Activated CD8-positive, alpha-beta memory T cell treated with anti-CD3 and anti-CD28 coated beads for 1 hour (primary cell): ENCODE results near the gene TNXB.
"Not testable (repeated sequence)": the region's sequence is repeated elsewhere in the genome, so short reads cannot be mapped to it uniquely, and the experiment has no call there.

Experiments
- DNase-seq, 2 donors: peaks; one replicate each; pipeline ENCODE4 v3.0.0-alpha.2; 2020; ENCODE audit warnings: low read depth in 1 of 2; ENCODE audit errors: extremely low read depth in 1 of 2

The TNXB gene

DNA sequence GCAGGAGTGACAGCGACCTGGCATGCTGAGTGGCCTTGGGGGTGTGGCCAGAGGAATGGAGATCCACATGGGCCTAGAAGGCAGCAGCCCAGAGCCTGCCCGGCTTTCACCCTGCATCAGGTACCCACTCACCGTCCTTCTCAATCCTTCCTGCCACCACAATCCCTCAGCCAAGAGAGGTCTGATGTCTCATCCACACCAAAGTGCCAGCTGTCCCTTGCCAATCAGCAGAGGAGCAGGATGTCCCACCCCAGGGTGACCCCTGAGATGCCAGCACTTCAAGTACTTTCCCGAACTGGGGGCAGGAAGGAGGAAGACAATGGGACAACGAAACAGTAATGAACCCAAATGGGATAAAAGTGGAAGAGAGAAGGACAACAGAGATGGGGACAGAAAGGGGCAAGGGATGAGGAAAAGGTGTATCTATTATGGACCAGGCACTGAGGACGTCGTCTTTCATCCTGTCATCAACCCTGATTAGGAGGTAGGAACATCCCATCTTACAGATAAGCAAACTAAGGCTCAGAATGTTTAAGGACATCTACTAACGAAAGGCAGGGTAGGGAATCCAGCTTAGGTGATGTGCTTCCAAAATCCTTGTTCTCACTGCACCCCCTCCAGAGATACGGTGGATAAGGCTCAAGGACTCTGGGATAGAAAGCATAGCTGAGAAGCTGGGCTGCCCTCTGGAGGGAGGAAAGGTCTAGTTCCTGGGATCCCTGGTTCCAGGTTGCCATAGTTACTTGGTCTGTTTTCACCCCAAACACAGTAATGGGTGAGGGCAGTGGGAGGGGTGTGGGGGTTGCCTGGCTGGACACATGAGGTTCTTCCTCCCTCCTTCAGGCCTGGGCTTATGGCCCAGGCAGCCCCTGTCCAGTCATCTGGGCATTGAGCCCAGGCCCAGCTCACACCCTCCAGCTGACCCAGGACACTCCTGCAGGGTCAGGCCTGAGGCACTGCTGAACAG lies 4.5 kb upstream of the TNXB start:
- no peak for DNase-seq

DNA sequence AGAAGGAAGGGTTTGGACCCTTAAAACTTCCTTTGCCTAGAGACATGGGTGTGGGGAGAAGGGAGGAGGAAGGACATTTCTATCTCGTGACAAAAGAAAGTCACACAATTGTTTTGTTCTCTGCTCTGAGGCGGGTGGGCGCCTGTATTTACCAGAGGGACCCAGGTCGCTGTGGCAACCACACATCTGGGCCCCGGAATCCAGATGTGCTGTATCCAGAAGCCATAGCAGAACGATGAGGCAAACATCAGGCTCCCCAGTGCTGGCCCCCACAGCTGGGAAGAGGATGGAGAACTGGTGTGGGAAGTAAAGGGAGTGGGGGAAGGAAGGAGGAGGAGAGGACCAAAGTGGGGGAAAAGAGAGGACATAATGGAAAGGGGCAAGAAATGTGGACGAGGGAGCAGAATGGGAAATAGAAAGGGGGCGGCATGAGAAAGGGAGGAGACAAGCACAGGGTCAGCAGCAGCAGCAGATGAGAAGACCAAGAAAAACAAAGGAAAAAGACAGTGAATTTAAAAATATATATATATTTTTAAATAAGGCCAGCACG lies 3.4 kb upstream of the TNXB start:
- no peak for DNase-seq

DNA sequence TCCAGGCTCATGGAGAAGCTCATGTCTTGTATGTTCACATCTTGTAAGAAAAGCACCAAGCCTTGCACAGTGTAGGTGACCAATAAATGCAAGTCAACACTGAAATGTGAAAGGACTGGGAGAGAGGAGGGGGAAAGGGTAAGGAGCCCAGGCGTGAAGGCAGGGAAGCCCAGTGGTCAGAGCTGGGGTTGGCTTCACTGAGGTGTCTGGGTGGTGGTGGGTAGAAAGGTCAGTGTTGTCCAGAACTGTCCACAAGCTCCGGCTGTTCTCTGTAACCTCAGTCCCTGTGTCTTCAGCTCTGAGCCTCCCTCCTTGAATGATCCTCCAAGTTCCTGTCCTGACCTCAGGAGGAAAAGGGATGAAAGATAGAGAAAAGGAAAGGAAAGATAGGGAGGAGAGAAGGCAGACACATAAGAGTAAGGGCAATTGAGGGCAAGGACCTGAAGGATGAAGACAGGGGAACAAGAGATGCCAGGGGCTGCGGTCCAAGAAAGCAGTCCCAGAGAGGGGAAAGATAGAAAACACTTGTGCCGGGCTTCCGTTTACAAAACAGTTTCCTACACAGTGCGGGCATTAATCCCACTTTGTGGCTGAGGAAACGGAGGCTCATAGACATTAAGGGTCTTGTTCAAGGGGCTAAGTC lies 2.4 kb upstream of the TNXB start:
- no peak for DNase-seq

DNA sequence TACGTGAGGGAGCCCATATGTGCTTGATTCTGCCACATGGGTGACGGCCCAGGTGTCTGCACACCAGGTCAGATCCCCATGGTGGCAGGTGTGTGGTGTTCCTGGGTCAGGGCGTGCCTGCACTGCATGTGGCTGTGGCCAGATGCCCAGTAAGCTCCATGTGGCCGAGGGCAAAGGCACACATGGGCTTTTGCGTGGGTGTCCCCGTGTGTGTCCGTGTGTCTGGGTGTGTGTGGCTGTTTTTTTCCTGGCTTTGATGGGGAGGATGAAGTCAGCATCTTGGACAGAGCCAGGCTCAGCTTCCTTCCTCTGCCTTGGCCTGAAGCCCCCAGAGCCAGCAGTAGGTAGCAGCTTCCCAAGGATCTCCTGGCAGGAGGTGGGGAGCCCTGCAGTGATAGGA lies 1.5 kb upstream of the TNXB start:
- no peak for DNase-seq

DNA sequence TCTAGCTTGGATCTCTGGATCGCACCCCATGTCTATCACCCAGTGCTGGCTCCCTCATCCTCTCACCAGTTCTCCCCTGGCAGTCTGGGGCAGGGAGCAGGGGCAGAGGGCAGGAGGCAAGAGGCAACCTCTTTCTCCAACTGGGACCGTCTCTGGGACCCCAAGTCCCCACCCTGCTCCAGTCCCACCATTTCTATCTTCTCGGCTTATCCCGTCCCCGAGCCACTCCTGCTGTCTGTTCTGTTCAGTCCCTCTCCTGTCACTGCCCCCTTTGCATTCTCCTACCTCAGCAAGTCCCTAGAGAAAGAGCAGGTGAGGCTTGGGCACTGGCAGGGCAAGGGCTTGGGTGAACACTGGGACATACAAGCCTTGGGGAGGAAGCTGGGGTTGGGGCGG lies 625 bp upstream of the TNXB start:
- no peak for DNase-seq

DNA sequence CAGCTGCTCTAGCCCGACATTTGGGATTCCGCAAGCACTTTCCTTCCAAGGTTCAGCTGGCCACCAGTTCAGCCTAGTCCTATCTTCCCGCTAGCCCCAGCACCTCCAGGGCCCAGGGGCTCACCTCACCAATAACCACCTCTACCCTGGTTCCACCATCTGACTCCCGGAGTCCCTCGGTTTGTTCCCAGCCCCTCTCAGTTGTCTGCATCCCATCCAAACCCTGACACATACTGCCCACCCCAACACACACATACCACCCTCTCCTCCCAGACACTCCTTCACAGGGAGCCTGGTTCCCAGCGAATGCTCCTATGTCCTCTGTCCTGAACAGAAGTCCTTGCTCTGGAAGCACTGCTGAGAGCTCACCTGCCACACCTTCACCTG lies 418 bp downstream of the TNXB start:
- no peak for DNase-seq

DNA sequence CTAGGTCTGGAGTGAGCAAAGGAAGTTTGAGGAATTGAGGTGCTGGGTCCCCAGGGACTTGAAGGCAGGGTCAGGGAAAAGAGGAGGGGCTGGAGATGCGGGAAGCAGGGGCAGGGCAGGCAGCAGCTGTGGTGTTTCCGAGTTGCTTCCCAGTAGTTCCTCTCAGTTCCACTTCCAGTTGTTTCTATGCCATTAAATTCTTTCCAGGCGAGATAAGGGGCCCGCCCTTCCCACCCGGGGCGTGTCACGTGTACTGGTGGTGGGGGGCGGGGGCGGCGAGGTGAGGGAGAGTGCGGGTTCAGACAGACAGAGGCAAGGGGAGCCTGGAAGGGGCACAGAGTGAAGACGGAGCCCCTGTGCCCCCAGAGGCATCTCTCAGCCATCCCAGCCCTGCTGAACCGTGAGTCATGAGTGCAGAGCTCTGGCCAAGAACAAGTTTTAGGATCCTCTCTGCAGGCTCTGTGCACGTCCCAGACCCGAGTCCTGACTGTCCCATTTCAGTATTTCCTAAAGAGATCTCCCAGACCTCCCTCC lies 977 bp downstream of the TNXB start:
- DNase-seq = no peak

DNA sequence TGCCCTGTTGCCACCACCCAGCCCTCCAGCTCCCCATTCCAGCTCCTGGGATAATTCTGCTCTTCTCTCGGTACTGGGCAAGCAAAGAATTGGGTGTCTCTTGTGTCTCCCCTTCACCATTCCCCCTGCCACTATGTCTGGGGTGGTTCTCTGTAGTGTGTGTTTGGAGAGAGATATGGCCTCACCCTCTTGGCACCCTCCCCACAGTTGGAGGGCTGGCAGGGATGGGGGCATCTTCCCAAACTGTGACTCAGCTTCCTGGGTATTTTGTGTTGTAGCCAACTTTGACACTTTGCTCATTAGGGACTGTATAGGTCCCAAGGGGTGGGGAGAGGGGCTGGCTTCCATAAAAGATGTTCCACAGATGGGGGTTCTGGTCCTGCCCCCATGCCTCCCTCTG lies 1.7 kb downstream of the TNXB start:
- no peak for DNase-seq

DNA sequence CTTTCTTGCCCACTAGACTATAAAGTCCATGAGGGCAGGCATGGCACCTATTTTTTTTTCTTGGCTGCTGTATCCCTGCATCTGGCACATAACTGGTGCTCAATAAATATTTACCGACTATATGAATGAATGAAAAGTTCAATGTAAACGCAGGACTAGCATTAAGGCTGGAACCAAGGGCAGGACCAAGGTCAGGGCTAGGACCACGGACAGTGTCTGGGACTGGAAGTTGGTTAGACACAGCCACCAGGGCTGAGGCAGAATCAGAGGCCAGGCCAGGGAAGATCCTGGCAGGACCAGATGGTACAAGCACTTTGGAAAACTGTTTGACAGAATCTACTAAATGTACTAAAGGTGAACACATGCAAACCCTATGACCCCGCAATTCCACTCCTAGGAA lies 3.7 kb downstream of the TNXB start:
- no peak for DNase-seq

DNA sequence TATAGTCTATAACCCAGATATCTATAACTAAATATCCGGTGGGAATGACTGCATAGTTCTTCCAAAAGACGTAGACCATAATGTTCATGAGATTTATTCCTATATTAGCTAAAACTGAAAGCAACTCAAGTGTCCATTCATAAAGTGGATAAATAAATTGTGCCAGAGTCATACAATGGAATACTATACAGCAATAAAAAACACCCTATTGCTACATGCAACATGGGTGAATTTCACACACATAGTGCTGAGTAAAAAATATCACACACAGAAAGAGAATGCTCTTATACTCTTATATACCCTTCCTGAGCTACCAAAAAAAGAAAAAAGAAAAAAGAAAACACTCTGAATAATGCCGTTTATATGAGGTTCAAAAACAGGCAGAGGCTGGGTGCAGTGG lies 6.9 kb downstream of the TNXB start:
- no peak for DNase-seq

DNA sequence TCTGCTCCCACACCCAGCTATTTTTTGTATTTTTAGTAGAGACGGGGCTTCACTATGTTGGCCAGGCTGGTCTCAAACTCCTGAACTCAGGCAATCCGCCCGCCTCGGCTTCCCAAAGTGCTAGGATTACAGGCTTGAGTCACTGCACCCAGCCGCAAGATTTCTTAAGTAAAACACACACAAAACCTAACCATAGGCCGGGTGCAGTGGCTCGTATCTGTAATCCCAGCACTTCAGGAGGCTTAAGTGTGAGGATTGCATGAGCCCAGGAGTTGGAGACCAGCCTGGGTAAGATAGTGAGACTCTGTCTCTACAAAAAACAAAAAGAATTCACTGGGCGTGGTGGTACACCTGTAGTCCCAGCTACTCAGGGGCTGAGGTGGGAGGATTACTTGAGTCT lies 8.9 kb downstream of the TNXB start:
- not testable (repeated sequence) for DNase-seq

DNA sequence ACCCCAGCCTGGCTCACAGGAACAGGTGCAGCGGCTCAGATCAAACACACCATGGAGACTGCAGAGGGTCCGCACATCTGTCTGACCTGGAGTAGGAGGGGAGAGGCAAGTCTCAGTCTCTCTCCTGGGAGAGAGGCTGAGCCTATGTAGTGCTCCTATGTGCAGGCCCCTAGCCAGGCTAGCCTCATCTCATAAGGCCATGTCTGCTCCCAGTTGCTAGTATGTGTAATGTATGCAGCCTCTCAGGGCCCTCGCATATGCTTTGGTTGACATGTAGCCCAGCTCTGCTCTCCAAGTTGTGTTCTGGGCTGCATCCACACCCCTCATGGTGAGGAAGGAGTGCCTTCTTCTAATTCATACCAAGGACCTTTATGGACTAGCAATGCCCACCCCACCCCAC lies 11.8 kb downstream of the TNXB start:
- DNase-seq = no peak

DNA sequence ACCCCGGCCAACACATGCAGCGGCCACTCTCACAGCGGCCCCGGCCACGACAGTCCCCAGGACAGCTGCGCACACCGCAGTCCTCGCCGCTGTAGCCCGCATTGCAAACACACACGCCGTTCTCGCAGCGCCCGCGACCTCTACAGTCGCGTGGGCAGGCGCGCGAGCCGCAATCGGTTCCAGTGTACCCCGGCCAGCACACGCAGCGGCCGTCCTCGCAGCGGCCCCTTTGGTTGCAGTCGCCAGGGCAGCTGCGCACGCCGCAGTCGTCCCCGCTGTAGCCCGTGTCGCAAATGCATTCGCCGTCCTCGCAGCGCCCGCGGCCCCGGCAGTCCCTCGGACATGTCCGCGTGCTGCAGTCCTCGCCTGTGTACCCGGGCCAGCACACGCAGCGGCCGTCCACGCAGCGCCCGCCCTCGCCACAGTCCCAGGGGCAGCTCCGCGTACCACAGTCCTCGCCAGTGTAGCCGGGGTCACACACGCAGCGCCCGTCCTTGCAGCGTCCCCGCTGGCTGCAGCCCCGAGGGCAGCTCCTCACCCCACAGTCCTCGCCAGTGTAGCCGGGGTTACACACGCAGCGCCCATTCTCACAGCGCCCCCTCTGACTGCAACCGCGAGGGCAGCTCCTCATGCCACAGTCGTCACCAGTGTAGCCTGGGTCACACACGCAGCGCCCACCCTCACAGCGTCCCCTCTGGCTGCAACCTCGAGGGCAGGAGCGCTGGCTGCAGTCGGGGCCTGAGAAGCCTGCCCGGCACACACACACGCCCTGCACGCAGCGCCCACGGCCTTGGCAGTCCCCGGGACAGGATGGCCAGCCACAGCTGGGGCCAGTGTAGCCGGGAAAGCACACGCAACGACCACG lies 12.5 kb downstream of the TNXB start:
- DNase-seq = no peak

DNA sequence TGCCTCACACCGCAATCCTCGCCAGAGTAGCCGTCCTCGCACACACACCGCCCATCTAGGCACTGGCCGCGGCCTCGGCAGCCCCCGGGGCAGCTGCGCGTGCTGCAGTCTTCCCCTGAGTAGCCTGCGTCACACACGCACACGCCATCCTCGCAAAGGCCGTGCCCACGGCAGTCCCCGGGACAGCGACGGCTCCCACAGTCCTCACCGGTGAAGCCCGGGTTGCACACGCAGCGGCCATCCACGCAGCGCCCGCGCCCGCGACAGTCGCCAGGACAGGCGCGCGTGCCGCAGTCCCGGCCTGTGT lies 13.1 kb downstream of the TNXB start:
- no peak for DNase-seq

DNA sequence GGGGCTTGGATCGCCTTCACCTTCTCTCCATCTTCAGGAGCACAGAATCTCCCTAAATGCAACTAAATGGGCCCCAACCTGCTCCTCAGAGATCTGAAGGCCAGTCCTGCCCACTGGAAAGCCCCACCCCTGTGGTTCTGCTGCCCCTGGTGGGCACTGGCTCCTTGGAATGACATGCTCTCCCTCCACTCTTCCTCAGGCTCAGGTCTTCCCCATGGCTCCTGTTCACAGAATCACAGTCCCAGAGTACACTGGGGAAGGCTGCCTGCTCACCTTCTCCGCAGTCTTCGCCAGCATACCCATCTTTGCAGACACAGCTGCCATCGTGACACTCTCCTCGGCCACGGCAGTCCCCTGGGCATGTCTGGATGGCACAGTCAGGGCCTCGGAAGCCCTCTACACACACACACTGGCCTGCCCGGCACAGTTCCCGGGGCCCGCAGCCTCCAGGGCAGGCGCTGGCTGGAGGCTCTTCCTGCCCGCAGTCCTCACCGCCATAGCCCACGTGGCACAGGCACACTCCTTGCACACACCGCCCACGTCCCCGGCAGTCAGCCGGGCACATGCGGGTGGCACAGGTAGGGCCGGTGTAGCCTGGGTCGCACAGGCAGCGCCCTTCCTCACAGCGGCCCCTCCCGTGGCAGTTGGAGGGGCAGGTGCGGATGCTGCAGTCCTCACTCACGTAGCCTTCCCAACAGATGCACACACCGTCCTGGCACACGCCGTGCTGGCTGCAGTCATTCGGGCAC lies 13.6 kb downstream of the TNXB start:
- no peak for DNase-seq

DNA sequence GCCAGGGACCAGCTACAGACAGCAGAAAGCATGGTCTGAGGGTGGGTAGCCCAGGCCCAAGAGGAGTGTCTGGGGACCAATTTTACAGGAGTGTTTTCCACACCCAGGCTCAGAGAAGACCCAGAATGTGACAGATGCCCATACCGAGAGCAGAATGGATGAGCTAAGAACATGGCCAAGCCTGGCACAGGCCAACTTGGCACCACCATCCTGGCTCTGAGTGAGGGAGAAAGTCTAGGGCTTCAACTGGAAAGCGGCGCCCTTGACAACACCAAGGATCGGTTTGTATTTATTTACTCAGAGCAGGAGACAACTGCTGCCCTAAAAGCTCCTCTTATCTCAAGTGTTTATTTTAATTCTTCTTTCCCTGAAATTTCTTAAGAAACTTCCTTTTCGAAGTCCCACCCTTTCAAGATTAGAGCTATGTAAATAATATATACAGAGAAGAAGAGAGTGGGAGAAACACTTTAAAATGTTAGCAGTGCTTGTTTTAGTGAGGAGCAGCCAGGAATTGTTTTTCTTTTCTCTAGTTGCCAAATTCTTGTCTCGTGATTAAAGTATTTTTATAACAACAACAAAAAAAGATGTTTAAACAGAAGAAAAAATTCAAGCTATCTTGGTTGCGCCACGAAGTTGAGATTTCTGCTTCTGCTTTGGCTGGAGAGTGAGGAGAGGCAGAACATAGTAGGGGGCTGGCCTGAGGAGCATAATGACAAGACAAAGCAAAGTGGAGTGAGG lies 16.2 kb downstream of the TNXB start:
- no peak for DNase-seq

DNA sequence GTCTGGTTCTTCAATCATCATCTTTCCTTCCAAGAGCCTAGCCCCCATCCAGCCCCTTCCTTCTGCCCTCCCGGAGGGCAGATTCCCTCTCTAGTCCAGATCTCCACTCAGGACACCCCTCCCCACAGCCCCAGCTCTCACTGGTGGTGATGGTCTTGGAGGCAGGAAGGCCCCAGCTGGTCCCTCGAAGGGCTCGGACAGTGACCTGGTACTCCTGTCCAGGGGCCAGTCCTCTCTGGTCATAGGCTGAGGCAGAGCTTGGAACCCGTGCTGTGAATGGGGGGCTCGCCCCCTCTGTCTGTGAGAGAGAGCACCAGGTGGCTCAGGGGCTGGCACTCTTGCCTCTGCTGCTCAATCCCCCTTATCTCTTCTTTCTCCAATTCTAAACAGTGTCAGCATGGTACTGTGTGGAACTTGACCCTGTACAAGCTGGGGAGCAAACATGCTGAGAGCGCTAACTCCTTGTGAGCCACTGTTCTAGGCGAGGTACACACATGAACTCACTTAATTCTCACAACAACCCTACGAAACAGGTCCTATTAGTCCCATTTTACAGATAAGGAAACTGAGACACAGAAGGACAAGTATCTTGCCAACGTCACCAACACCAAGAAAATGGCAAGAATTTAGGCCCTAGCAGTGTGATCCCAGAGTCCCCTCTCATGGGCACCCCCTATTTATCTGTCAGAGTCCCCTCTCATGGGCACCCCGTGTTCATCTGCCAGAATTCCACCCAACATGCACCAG lies 19.9 kb downstream of the TNXB start:
- no peak for DNase-seq

DNA sequence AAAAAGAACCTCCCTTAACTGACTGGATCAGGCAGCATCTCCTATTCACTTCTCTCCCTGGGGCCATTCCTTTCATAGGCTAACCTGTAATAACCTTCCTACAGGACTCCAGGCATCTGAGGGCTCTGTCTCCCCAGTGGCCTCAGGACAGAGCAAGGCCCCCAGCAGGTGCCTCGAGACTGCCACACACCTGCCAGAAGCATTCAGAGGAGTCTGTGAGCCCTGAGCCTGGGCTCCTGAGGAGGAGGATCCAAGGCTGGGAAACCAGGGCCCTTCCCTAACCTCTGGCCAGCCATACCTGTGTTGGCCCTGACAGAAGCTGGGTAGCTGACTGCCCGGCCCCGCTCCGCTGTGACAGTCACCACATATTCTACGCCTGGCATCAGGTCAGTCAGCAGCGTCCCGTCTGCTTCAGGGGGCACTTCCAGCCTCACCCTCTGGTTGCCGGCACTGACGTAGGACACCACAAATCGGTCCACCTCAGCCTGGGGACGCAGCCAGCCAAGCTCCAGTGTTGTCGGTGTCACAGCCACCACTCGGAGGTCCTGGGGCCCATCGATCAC lies 20.6 kb downstream of the TNXB start:
- DNase-seq = no peak
